ENCODE results near the gene SMG6. TPM values are rescaled to one million over a fixed set of nuclear protein-coding genes. Genes with fewer than 3 reads are reported as not detected.

Gene SMG6
- total RNA-seq, 1 donor from 2014 or later = 28.8 TPM

DNA sequence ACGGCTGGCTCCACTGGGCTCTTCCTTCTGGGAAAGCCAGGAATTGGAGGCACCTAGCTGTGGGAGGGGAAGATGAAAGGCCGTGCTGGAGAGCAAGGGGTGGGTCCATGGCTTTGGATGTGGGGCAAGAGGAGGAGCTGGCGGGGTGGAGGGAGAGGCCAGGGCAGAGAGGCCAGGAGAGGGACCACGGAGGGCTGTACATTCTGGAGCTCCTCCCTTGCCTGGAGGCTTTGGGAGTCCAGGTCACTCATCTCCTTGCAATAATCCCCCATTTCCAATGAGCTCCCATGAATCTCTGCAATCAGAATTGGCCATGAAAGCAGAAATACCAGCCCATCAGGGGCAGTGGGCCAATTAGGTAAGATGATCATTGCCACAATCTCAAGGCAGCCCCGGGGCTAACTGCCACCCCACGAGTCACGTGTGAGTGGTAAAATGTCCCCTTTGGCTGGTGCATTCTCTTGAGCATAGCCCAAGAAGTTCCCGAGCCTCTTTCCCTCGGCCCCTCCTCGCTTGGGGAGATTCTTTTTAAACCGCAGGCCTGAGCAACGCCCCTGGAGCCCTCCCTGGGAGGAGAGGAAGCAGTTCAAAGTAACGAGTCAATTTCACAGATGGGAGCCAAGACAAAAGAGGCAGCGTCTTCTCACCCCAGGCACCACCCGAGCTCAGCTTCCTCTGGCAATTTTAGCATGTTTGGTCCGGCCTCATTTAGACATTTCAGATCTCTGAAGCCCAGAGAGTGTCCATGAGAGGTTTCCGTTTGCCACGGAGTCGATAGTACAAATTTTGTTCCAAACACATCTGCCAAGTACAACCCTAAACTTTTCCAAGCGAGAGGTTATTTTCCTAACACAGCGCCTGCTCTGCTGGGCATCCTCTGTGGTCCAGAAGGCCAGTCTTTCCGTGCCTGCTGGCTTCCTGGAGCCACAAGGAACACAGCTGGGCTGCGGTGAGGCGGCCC, 291.9 kb downstream of the SMG6 start:
- ATAC-seq = peak; percentile 71
- peak; percentile 72 for DNase-seq
- H3K9me3 ChIP-seq = no peaks in the 10 kb centered on the region
- no peaks in the 10 kb centered on the region for H3K36me3 ChIP-seq
- TF ChIP-seq, protein P1, sequence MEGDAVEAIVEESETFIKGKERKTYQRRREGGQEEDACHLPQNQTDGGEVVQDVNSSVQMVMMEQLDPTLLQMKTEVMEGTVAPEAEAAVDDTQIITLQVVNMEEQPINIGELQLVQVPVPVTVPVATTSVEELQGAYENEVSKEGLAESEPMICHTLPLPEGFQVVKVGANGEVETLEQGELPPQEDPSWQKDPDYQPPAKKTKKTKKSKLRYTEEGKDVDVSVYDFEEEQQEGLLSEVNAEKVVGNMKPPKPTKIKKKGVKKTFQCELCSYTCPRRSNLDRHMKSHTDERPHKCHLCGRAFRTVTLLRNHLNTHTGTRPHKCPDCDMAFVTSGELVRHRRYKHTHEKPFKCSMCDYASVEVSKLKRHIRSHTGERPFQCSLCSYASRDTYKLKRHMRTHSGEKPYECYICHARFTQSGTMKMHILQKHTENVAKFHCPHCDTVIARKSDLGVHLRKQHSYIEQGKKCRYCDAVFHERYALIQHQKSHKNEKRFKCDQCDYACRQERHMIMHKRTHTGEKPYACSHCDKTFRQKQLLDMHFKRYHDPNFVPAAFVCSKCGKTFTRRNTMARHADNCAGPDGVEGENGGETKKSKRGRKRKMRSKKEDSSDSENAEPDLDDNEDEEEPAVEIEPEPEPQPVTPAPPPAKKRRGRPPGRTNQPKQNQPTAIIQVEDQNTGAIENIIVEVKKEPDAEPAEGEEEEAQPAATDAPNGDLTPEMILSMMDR (IDR thresholded peaks at IDR 0.05) = no peak
- intact Hi-C loops (cut with DNase I) = no loop called here
- H3K27me3 ChIP-seq = no peaks in the 10 kb centered on the region
- H3K4me1 ChIP-seq = peaks cover 12% of the 10 kb centered on the region
- peak overlapping the region; percentile 66 for H3K27ac ChIP-seq
- no peak overlapping the region for H3K4me3 ChIP-seq

Small RNAs within 50 kb of the gene (microRNA-seq; reads per million reads assigned to microRNA genes)
- gene MIR132 (ENCODE audit: borderline microRNAs expressed) = 340 reads per million, percentile 77 among the genes with 10 or more reads in this experiment
- 9.9 reads per million, percentile 37 among the genes with 10 or more reads in this experiment for gene MIR212 (ENCODE audit: borderline microRNAs expressed)

Other genes with a start within 250 kb of the SMG6 start
- 20.8 TPM for gene HIC1, start 248.7 kb downstream of the SMG6 start, total RNA-seq
- 6.3 TPM for gene SRR, start 165 bp upstream of the SMG6 start, total RNA-seq
- gene TSR1, start 32.7 kb upstream of the SMG6 start, total RNA-seq = 17.7 TPM
- 55.0 TPM for gene SGSM2, start 33.7 kb upstream of the SMG6 start, total RNA-seq
- 32.7 TPM for gene MNT, start 97.3 kb upstream of the SMG6 start, total RNA-seq
- gene METTL16, start 208.1 kb upstream of the SMG6 start, total RNA-seq = 30.0 TPM